GM19193 (cell line): ENCODE results near the gene THSD4.

Source experiments
- POLR2A ChIP-seq: IDR thresholded peaks from 4 replicates; pipeline ENCODE4 v1.6.1; 2011; ENCODE audit not compliant: insufficient read depth, insufficient read length; ENCODE audit errors: extremely low read depth

Gene THSD4

GRCh38 chr15:71749500-71749899 lies 634.2 kb downstream of the THSD4 start:
- TF ChIP-seq POLR2A: no peak

- TF ChIP-seq POLR2A: no peak
Observed at GRCh38 chr15:71752128-71752527, 636.9 kb downstream of the THSD4 start.

- no peak for TF ChIP-seq POLR2A
Observed at GRCh38 chr15:71752604-71753289, 637.5 kb downstream of the THSD4 start.

- TF ChIP-seq POLR2A: no peak
Observed at GRCh38 chr15:71753346-71753745, 638.1 kb downstream of the THSD4 start.

- no peak for TF ChIP-seq POLR2A
Observed at GRCh38 chr15:71754660-71755059, 639.4 kb downstream of the THSD4 start.

- TF ChIP-seq POLR2A: no peak
Observed at GRCh38 chr15:71755092-71755970, 640.1 kb downstream of the THSD4 start.

GRCh38 chr15:71756599-71757352 lies 641.5 kb downstream of the THSD4 start:
- TF ChIP-seq POLR2A: no peak

GRCh38 chr15:71757741-71758530 lies 642.7 kb downstream of the THSD4 start:
- TF ChIP-seq POLR2A: no peak

GRCh38 chr15:71758711-71759110 lies 643.4 kb downstream of the THSD4 start:
- TF ChIP-seq POLR2A: no peak

- no peak for TF ChIP-seq POLR2A
Observed at GRCh38 chr15:71760852-71761251, 645.6 kb downstream of the THSD4 start.

GRCh38 chr15:71761649-71762048 lies 646.4 kb downstream of the THSD4 start:
- no peak for TF ChIP-seq POLR2A

- TF ChIP-seq POLR2A: no peak
Observed at GRCh38 chr15:71768184-71768583, 652.9 kb downstream of the THSD4 start.

GRCh38 chr15:71773206-71773859 lies 658.1 kb downstream of the THSD4 start:
- no peak for TF ChIP-seq POLR2A

GRCh38 chr15:71775856-71776255 lies 660.6 kb downstream of the THSD4 start:
- TF ChIP-seq POLR2A: no peak

GRCh38 chr15:71776304-71776703 lies 661.0 kb downstream of the THSD4 start:
- no peak for TF ChIP-seq POLR2A
